A673 (cell line): ENCODE measurements around the gene PRKCH.

Source experiments
- CTCF ChIP-seq: fragments of 300-800, 200-600 bp; sonication (generic); conservative IDR thresholded peaks from 2 replicates; pipeline ENCODE4 v1.5.1; 2017; ENCODE audit warnings: low read depth, mild to moderate bottlenecking, antibody characterized with exemption, low read length, moderate library complexity, mixed read lengths
- EZH2 ChIP-seq: fragments of 200-600 bp; sonication (generic); IDR thresholded peaks from 2 replicates; pipeline ENCODE4 v1.6.1; 2017; ENCODE audit warnings: borderline replicate concordance, low read depth, mild to moderate bottlenecking, mixed read lengths, antibody characterized with exemption, low read length; ENCODE audit not compliant: poor library complexity, severe bottlenecking

GRCh38 chr14:61528591-61529021 lies 207.2 kb downstream of the PRKCH start:
- TF ChIP-seq CTCF (no peak), EZH2 (no peak)
